HFFc6 (cell line): ENCODE data around the gene NSUN4. TPM values are rescaled to one million over a fixed set of nuclear protein-coding genes. Genes with fewer than 3 reads are reported as not detected.
A peak's percentile ranks its signal among the peaks of the same experiment; 100 is the strongest.

Source experiments
- DNase-seq: peaks from one replicate; pipeline ENCODE4 v3.0.0-alpha.2; 2018
- H3K27ac Mint-ChIP-seq: 2 replicates; pipeline ENCODE4 v1.8.0; 2020; ENCODE audit warnings: mild to moderate bottlenecking, mixed read lengths
- H3K27me3 Mint-ChIP-seq: 2 replicates; pipeline ENCODE4 v1.8.0; 2021; ENCODE audit warnings: mild to moderate bottlenecking, moderate library complexity, mixed read lengths; ENCODE audit not compliant: insufficient read depth
- H3K36me3 Mint-ChIP-seq: 2 replicates; pipeline ENCODE4 v1.8.0; 2021; ENCODE audit warnings: low read depth, mixed read lengths
- H3K4me1 Mint-ChIP-seq: 2 replicates; pipeline ENCODE4 v1.8.0; 2020; ENCODE audit warnings: low read depth, mixed read lengths
- H3K4me3 Mint-ChIP-seq: 2 replicates; pipeline ENCODE4 v1.8.0; 2020; ENCODE audit warnings: mild to moderate bottlenecking, moderate library complexity, mixed read lengths
- H3K9me3 Mint-ChIP-seq: 2 replicates; pipeline ENCODE4 v1.8.0; 2020; ENCODE audit warnings: mild to moderate bottlenecking, mixed read lengths
- total RNA-seq, 6 experiments: library from RNA; stranded (reverse); fragmentation: NEBNext Ultra II Directional; extraction: Animal tissue kit (Norgen Biotek cat#: 25700); gene quantifications; 2 replicates in 1 of 6; 3 replicates in 5 of 6; pipeline ENCODE4 v1.2.3, GENCODE V29; 2021
- TF ChIP-seq, protein P1 (sequence below): fragments of 200-600 bp; sonication (generic); IDR thresholded peaks from 2 replicates; pipeline ENCODE4 v1.5.0; 2021; ENCODE audit warnings: antibody characterized with exemption, mild to moderate bottlenecking

Gene NSUN4
- total RNA-seq, 6 experiments from 2014 or later = 14.8 to 17.2 (median 16.7) TPM

DNA sequence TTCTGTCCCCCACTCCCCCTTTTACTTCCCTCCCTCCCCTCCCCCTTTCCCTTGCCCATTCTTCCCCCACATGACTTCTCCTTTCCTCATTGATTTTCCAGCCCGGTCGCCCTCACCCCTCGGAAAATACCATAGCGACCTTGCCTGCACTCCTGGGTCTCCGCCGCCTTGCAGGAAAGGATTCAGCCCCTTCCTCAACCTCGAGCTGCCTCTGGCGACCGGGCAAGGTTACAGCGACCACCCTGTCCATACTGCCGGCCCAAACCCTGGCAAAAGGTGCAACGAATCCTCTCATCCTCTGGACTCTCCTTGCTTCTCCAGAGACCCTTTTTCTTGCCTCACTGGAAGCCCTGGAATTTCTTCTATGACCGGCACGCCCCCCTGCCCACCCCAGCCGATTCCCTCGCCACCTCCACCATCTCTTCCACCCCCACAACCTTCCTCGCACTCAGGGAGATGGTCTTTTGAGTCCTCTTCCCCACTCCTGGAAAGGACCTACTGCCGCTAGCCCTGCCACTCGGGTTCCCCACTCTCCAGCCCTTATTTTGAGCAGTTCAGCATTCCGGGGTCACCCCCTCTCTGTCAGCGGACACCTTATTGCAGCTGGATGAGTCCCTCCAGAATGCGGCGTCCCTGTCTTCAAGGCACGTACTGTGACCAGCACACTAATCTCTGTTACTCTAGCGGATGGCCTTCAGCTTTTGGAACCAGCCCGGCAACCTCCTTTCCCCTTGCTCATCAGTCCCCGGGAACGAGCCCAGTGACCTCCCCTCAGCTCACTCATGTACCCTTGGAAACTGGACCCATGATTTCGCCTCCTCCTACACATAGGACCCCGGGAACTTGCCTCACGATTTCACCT, 846 bp downstream of the NSUN4 start:
- Mint-ChIP-seq H3K27me3 (peaks cover 4% of the 10 kb centered on the region; the same call in 1 of the 2 replicates), H3K36me3 (peaks cover 11% of the 10 kb centered on the region; the same call in 1 of the 2 replicates), H3K9me3 (no peaks in the 10 kb centered on the region), H3K4me1 (peaks cover 36% of the 10 kb centered on the region), H3K4me3 (peak overlapping the region; percentile 99), H3K27ac (peak overlapping the region; percentile 100)
- DNase-seq = no peak
- TF ChIP-seq, protein P1, sequence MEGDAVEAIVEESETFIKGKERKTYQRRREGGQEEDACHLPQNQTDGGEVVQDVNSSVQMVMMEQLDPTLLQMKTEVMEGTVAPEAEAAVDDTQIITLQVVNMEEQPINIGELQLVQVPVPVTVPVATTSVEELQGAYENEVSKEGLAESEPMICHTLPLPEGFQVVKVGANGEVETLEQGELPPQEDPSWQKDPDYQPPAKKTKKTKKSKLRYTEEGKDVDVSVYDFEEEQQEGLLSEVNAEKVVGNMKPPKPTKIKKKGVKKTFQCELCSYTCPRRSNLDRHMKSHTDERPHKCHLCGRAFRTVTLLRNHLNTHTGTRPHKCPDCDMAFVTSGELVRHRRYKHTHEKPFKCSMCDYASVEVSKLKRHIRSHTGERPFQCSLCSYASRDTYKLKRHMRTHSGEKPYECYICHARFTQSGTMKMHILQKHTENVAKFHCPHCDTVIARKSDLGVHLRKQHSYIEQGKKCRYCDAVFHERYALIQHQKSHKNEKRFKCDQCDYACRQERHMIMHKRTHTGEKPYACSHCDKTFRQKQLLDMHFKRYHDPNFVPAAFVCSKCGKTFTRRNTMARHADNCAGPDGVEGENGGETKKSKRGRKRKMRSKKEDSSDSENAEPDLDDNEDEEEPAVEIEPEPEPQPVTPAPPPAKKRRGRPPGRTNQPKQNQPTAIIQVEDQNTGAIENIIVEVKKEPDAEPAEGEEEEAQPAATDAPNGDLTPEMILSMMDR = no peak

- Mint-ChIP-seq H3K9me3 (no peaks in the 10 kb centered on the region), H3K4me3 (peak overlapping the region; percentile 99), H3K36me3 (peaks cover 15% of the 10 kb centered on the region), H3K27me3 (peaks cover 4% of the 10 kb centered on the region; the same call in 1 of the 2 replicates), H3K4me1 (peaks cover 36% of the 10 kb centered on the region), H3K27ac (peak overlapping the region; percentile 100)
- DNase-seq = peak; percentile 45
- TF ChIP-seq, protein P1 = peak; percentile 70
These were observed 1.6 kb downstream of the NSUN4 start for GRCh38 chr1:46342084-46342656.

GRCh38 chr1:46342677-46343350, 2.2 kb downstream of the NSUN4 start:
- DNase-seq = no peak
- Mint-ChIP-seq H3K36me3 (peaks cover 20% of the 10 kb centered on the region), H3K4me3 (no peak overlapping the region), H3K4me1 (peaks cover 42% of the 10 kb centered on the region), H3K27ac (peak overlapping the region; percentile 100), H3K9me3 (no peaks in the 10 kb centered on the region), H3K27me3 (peaks cover 4% of the 10 kb centered on the region; the same call in 1 of the 2 replicates)
- TF ChIP-seq, protein P1 = no peak

DNA sequence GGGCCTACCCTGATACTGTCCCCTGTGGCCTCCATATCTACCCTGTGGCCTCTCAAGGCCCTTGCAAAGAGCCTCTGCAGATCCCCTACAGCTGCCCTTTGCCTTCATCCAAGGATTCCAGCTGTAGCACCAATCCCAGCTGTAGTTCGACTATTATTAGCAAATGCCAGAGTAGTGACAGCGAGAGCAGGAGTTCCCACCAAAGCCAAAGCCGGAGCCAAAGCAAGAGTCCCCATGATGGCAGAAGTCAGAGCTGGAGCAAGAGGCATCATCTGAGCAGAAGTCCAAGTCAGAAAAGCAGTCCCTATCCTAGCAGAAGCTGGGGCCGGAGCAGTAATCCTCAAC, 2.7 kb downstream of the NSUN4 start:
- TF ChIP-seq, protein P1 = no peak
- Mint-ChIP-seq H3K36me3 (peaks cover 24% of the 10 kb centered on the region), H3K4me1 (peaks cover 46% of the 10 kb centered on the region), H3K27ac (peak overlapping the region; percentile 34; the same call in 1 of the 2 replicates), H3K4me3 (no peak overlapping the region), H3K27me3 (peaks cover 4% of the 10 kb centered on the region; the same call in 1 of the 2 replicates), H3K9me3 (no peaks in the 10 kb centered on the region)
- DNase-seq = no peak

GRCh38 chr1:46343705-46344104, 3.1 kb downstream of the NSUN4 start:
- Mint-ChIP-seq H3K36me3 (peaks cover 24% of the 10 kb centered on the region), H3K4me3 (no peak overlapping the region)
- no peak for DNase-seq

More at GRCh38 chr1:46343705-46344104, 3.1 kb downstream of the NSUN4 start:
- H3K4me1 Mint-ChIP-seq = peaks cover 44% of the 10 kb centered on the region
- TF ChIP-seq, protein P1 = no peak
- H3K9me3 Mint-ChIP-seq = no peaks in the 10 kb centered on the region
- peaks cover 4% of the 10 kb centered on the region; the same call in 1 of the 2 replicates for H3K27me3 Mint-ChIP-seq
- peak overlapping the region; percentile 34; the same call in 1 of the 2 replicates for H3K27ac Mint-ChIP-seq
